ENCODE measurements around the gene NCKIPSD. TPM values are rescaled to one million over a fixed set of nuclear protein-coding genes. Genes with fewer than 3 reads are reported as not detected.

Gene NCKIPSD
- total RNA-seq, 1 donor from 2014 or later: 24.7 TPM

GRCh38 chr3:48641396-48641795 is 44.3 kb downstream of the NCKIPSD start:
- Mint-ChIP-seq H3K27ac (ENCODE audit: unreplicated experiment) (no peak overlapping the region), H3K27me3 (ENCODE audit: low read depth) (no peaks in the 10 kb centered on the region), H3K4me3 (ENCODE audit: unreplicated experiment) (no peak overlapping the region), H3K4me1 (ENCODE audit: low read depth) (peaks cover 8% of the 10 kb centered on the region), H3K9me3 (ENCODE audit: low read depth) (no peaks in the 10 kb centered on the region), H3K36me3 (ENCODE audit: low read depth) (peaks cover 18% of the 10 kb centered on the region)
- no peak for TF ChIP-seq CTCF (IDR thresholded peaks at IDR 0.05)
- no peak for DNase-seq (ENCODE audit: low spot score)

GRCh38 chr3:48639944-48640606 is 45.6 kb downstream of the NCKIPSD start:
- no peak for TF ChIP-seq CTCF (IDR thresholded peaks at IDR 0.05)
- H3K36me3 Mint-ChIP-seq (ENCODE audit: low read depth): peaks cover 17% of the 10 kb centered on the region
- no peak overlapping the region for H3K4me3 Mint-ChIP-seq (ENCODE audit: unreplicated experiment)
- no peaks in the 10 kb centered on the region for H3K9me3 Mint-ChIP-seq (ENCODE audit: low read depth)
- DNase-seq (ENCODE audit: low spot score): no peak
- no peaks in the 10 kb centered on the region for H3K27me3 Mint-ChIP-seq (ENCODE audit: low read depth)
- H3K27ac Mint-ChIP-seq (ENCODE audit: unreplicated experiment): no peak overlapping the region
- H3K4me1 Mint-ChIP-seq (ENCODE audit: low read depth): peaks cover 15% of the 10 kb centered on the region

- no peak for DNase-seq (ENCODE audit: low spot score)
- H3K27ac Mint-ChIP-seq (ENCODE audit: unreplicated experiment): no peak overlapping the region
- H3K27me3 Mint-ChIP-seq (ENCODE audit: low read depth): no peaks in the 10 kb centered on the region
- H3K4me1 Mint-ChIP-seq (ENCODE audit: low read depth): peaks cover 32% of the 10 kb centered on the region
- no peaks in the 10 kb centered on the region for H3K9me3 Mint-ChIP-seq (ENCODE audit: low read depth)
- peaks cover 13% of the 10 kb centered on the region for H3K36me3 Mint-ChIP-seq (ENCODE audit: low read depth)
- TF ChIP-seq CTCF (IDR thresholded peaks at IDR 0.05): no peak
- H3K4me3 Mint-ChIP-seq (ENCODE audit: unreplicated experiment): no peak overlapping the region
Observed at GRCh38 chr3:48637305-48637704, 48.4 kb downstream of the NCKIPSD start.

- Mint-ChIP-seq H3K4me1 (ENCODE audit: low read depth) (peaks cover 35% of the 10 kb centered on the region), H3K9me3 (ENCODE audit: low read depth) (no peaks in the 10 kb centered on the region), H3K36me3 (ENCODE audit: low read depth) (peaks cover 13% of the 10 kb centered on the region), H3K27me3 (ENCODE audit: low read depth) (no peaks in the 10 kb centered on the region), H3K27ac (ENCODE audit: unreplicated experiment) (peak overlapping the region; percentile 89), H3K4me3 (ENCODE audit: unreplicated experiment) (peak overlapping the region; percentile 90)
- DNase-seq (ENCODE audit: low spot score): no peak
- TF ChIP-seq CTCF (IDR thresholded peaks at IDR 0.05): no peak
Observed at GRCh38 chr3:48636149-48636655, 49.5 kb downstream of the NCKIPSD start.

- DNase-seq (ENCODE audit: low spot score): peak; percentile 99
- no peaks in the 10 kb centered on the region for H3K9me3 Mint-ChIP-seq (ENCODE audit: low read depth)
- H3K4me3 Mint-ChIP-seq (ENCODE audit: unreplicated experiment): peak within 1 kb of the TSS; percentile 90
- peak within 1 kb of the TSS; percentile 89 for H3K27ac Mint-ChIP-seq (ENCODE audit: unreplicated experiment)
- peak; percentile 85 for TF ChIP-seq CTCF (IDR thresholded peaks at IDR 0.05)
- no peaks in the 10 kb centered on the region for H3K27me3 Mint-ChIP-seq (ENCODE audit: low read depth)
- peaks cover 14% of the 10 kb centered on the region for H3K36me3 Mint-ChIP-seq (ENCODE audit: low read depth)
- H3K4me1 Mint-ChIP-seq (ENCODE audit: low read depth): peaks cover 35% of the 10 kb centered on the region
Observed at GRCh38 chr3:48635222-48636021, 50.3 kb downstream of the NCKIPSD start, which contains the start of gene SLC26A6. Gene SLC26A6, minus strand, starts transcription at chr3:48635461. Its CDS starts 68 bp downstream, at chr3:48635393.

All from chondrocyte (in vitro differentiated cells).